Common myeloid progenitor, CD34-positive (primary cell): ENCODE measurements around the gene ADAM15.

Experiments used
- CTCF ChIA-PET: fragments of 350-600 bp; sonication (Branson Sonifier 250); formaldehyde crosslinking; loops from one replicate; lab custom pipeline; 2021; ENCODE audit warnings: antibody characterized with exemption; lab: Charles Lee
- POLR2A ChIA-PET: fragments of 350-600 bp; sonication (Branson Sonifier 250); formaldehyde crosslinking; loops from one replicate; lab custom pipeline; 2021; ENCODE audit warnings: antibody characterized with exemption; lab: Charles Lee
- DNase-seq, 3 donors: peaks; one replicate each; pipeline versions ENCODE4 v3.0.0 to v3.0.0-alpha.2; 2013
- H3K27ac ChIP-seq, 2 experiments: 1 replicate in 1 of 2; 2 replicates in 1 of 2; pipeline ENCODE4 v1.7.0; 2013; ENCODE audit warnings: inconsistent platforms in 2 of 2, low read length in 2 of 2, mild to moderate bottlenecking in 2 of 2, low read depth in 1 of 2, moderate library complexity in 1 of 2; ENCODE audit not compliant: severe bottlenecking in 2 of 2, insufficient read depth in 1 of 2, poor library complexity in 1 of 2
- H3K27me3 ChIP-seq, 5 experiments: replicated peaks in 2 of 5; 1 replicate in 3 of 5; 2 replicates in 2 of 5; pipeline versions ENCODE4 v1.6.1 to v1.7.0; 2013; ENCODE audit warnings: low read length in 4 of 5, mild to moderate bottlenecking in 2 of 5, moderate library complexity in 2 of 5, inconsistent platforms in 1 of 5; ENCODE audit not compliant: insufficient read depth in 5 of 5, control insufficient read depth in 4 of 5
- H3K36me3 ChIP-seq, 4 experiments: 1 replicate in 2 of 4; 2 replicates in 2 of 4; pipeline versions ENCODE4 v1.6.1 to v1.7.0; 2013; ENCODE audit warnings: low read length in 3 of 4, control low read depth in 1 of 4, mild to moderate bottlenecking in 1 of 4; ENCODE audit not compliant: control insufficient read depth in 4 of 4, insufficient read depth in 4 of 4
- H3K4me1 ChIP-seq, 4 experiments: 1 replicate in 3 of 4; 2 replicates in 1 of 4; pipeline versions ENCODE4 v1.6.1 to v1.7.1; 2013; ENCODE audit warnings: low read length in 3 of 4, mild to moderate bottlenecking in 3 of 4, control low read depth in 1 of 4, inconsistent platforms in 1 of 4, moderate library complexity in 1 of 4; ENCODE audit not compliant: control insufficient read depth in 4 of 4, insufficient read depth in 4 of 4; ENCODE audit errors: control extremely low read depth in 1 of 4
- H3K4me3 ChIP-seq, 7 experiments: 1 replicate in 4 of 7; 2 replicates in 3 of 7; pipeline versions ENCODE4 v1.5.1 to v1.7.0; 2013; ENCODE audit warnings: mild to moderate bottlenecking in 7 of 7, low read length in 6 of 7, moderate library complexity in 6 of 7, inconsistent platforms in 2 of 7, low read depth in 2 of 7, control low read depth in 1 of 7; ENCODE audit not compliant: insufficient read depth in 4 of 7, control insufficient read depth in 1 of 7; ENCODE audit errors: extremely low read depth in 1 of 7
- H3K9me3 ChIP-seq, 5 experiments: 1 replicate in 4 of 5; 2 replicates in 1 of 5; pipeline versions ENCODE4 v1.6.1 to v1.7.1; 2013; ENCODE audit warnings: low read length in 4 of 5, mild to moderate bottlenecking in 2 of 5, inconsistent platforms in 1 of 5, low read depth in 1 of 5, moderate library complexity in 1 of 5; ENCODE audit not compliant: control insufficient read depth in 4 of 5, insufficient read depth in 2 of 5; ENCODE audit errors: control extremely low read depth in 1 of 5
- WGBS: methylation state at CpG from one replicate; pipeline ENCODE4 v1.1.5; 2013; ENCODE audit not compliant: insufficient coverage; 5-methylcytosine and 5-hydroxymethylcytosine counted together

ADAM15 gene

GRCh38 chr1:155070158-155070621, 19.1 kb downstream of the ADAM15 start:
- Histone ChIP-seq H3K4me3 (peak overlapping the region in 4 of 7 experiments; percentile 31 to 75 (median 60)), H3K9me3 (no peaks in the 10 kb centered on the region), H3K4me1 (peaks cover 0 to 36% (median 26%) of the 10 kb centered on the region in 4 experiments), H3K36me3 (peaks cover 0 to 11% (median 6%) of the 10 kb centered on the region in 4 experiments), H3K27me3 (no peaks in the 10 kb centered on the region), H3K27ac (no peak overlapping the region)
- POLR2A ChIA-PET: interaction anchor here (1.1 kb wide), 1 partner anchor 9 kb away, joined by 3 read pairs; the partner anchor contains the start of gene EFNA3
- WGBS: 54% methylated on average over 13 of the region's 28 CpGs
- DNase-seq: no peak
- CTCF ChIA-PET: interaction anchor here (0.6 to 22.6 kb wide), 12 partner anchors 6 to 142 kb away, joined by 3 to 368 read pairs (median 4); partner anchors contain the start of genes ADAM15 and EFNA4

GRCh38 chr1:155070721-155071569, 19.8 kb downstream of the ADAM15 start:
- Histone ChIP-seq H3K27ac (peak overlapping the region in 1 of 2 experiments; percentile 43), H3K36me3 (peaks cover 0 to 11% (median 6%) of the 10 kb centered on the region in 4 experiments), H3K4me1 (peaks cover 0 to 36% (median 26%) of the 10 kb centered on the region in 4 experiments), H3K4me3 (peak overlapping the region in 6 of 7 experiments; percentile 28 to 75 (median 44)), H3K9me3 (no peaks in the 10 kb centered on the region), H3K27me3 (no peaks in the 10 kb centered on the region)
- WGBS: 7% methylated on average over 55 of the region's 61 CpGs
- ChIA-PET CTCF (interaction anchor here (0.6 to 22.6 kb wide), 12 partner anchors 7 to 69 kb away, joined by 3 to 368 read pairs (median 6); partner anchors contain the start of genes ADAM15 and EFNA4), POLR2A (no interaction called here)
- peak; percentile 91 to 95 (median 94) for DNase-seq

GRCh38 chr1:155071701-155072100, 20.6 kb downstream of the ADAM15 start:
- DNase-seq: peak in 1 of 3 donors; percentile 49
- Histone ChIP-seq H3K4me1 (peaks cover 0 to 36% (median 26%) of the 10 kb centered on the region in 4 experiments), H3K36me3 (peaks cover 0 to 11% (median 6%) of the 10 kb centered on the region in 4 experiments), H3K27me3 (no peaks in the 10 kb centered on the region), H3K27ac (no peak overlapping the region), H3K9me3 (no peaks in the 10 kb centered on the region), H3K4me3 (peak overlapping the region in 2 of 7 experiments; percentile 63 to 75)
- POLR2A ChIA-PET: no interaction called here
- WGBS: 87% methylated on average over 6 of the region's 14 CpGs
- CTCF ChIA-PET: interaction anchor here (1.3 to 22.6 kb wide), 6 partner anchors 7 to 70 kb away, joined by 3 to 368 read pairs (median 12); partner anchors contain the start of genes ADAM15 and EFNA4

GRCh38 chr1:155072531-155073289, 21.6 kb downstream of the ADAM15 start:
- ChIA-PET POLR2A (no interaction called here), CTCF (interaction anchor here (0.8 to 11.6 kb wide), 7 partner anchors 8 to 71 kb away, joined by 3 to 121 read pairs (median 7); partner anchors contain the start of gene EFNA4)
- Histone ChIP-seq H3K4me3 (no peak overlapping the region), H3K9me3 (no peaks in the 10 kb centered on the region), H3K27me3 (peaks cover 0 to 2% (median 0%) of the 10 kb centered on the region in 5 experiments), H3K36me3 (peaks cover 0 to 11% (median 5%) of the 10 kb centered on the region in 4 experiments), H3K27ac (no peak overlapping the region), H3K4me1 (peaks cover 0 to 40% (median 26%) of the 10 kb centered on the region in 4 experiments)
- WGBS: 83% methylated on average over 5 of the region's 7 CpGs
- DNase-seq: no peak

- ChIA-PET POLR2A (interaction anchor here (0.6 kb wide), 1 partner anchor 73 kb away, joined by 3 read pairs; no protein-coding TSS in a partner anchor), CTCF (interaction anchor here (0.8 to 11.6 kb wide), 7 partner anchors 9 to 99 kb away, joined by 3 to 121 read pairs (median 6); partner anchors contain the start of genes EFNA4 and KRTCAP2)
- peaks cover 0 to 45% (median 28%) of the 10 kb centered on the region in 4 experiments for H3K4me1 ChIP-seq
These were observed 22.5 kb downstream of the ADAM15 start for GRCh38 chr1:155073377-155074242.

GRCh38 chr1:155075535-155075934, 24.4 kb downstream of the ADAM15 start:
- ChIA-PET CTCF (interaction anchor here (1.0 to 11.6 kb wide), 10 partner anchors 9 to 610 kb away, joined by 3 to 121 read pairs (median 4); partner anchors contain the start of genes EFNA4 and KRTCAP2), POLR2A (no interaction called here)
- Histone ChIP-seq H3K9me3 (no peaks in the 10 kb centered on the region), H3K27ac (no peak overlapping the region), H3K36me3 (no peaks in the 10 kb centered on the region), H3K4me3 (no peak overlapping the region), H3K27me3 (peaks cover 0 to 28% (median 15%) of the 10 kb centered on the region in 5 experiments), H3K4me1 (peaks cover 0 to 60% (median 41%) of the 10 kb centered on the region in 4 experiments)
- WGBS: 100% methylated on average over 3 of the region's 5 CpGs
- no peak for DNase-seq

More at GRCh38 chr1:155073377-155074242, 22.5 kb downstream of the ADAM15 start:
- Histone ChIP-seq H3K4me3 (no peak overlapping the region), H3K9me3 (no peaks in the 10 kb centered on the region), H3K27ac (no peak overlapping the region), H3K36me3 (peaks cover 0 to 9% (median 4%) of the 10 kb centered on the region in 4 experiments), H3K27me3 (peaks cover 0 to 11% (median 2%) of the 10 kb centered on the region in 5 experiments)
- 81% methylated on average over 2 of the region's 3 CpGs for WGBS
- DNase-seq: peak; percentile 51 to 90 (median 84)
